DMS 273 (cell line): ENCODE data around the gene PRRC1.
"Not testable (repeated sequence)": the region's sequence is repeated elsewhere in the genome, so short reads cannot be mapped to it uniquely, and the experiment has no call there.

Source experiments
- DNase-seq: peaks from one replicate; lab custom pipeline; 2025; ENCODE audit not compliant: unreplicated experiment; lab: John Stamatoyannopoulos, UW

The PRRC1 gene

GRCh38 chr5:127540553-127540952 lies 23.1 kb downstream of the PRRC1 start:
- DNase-seq, result not testable (repeated sequence)

- not testable (repeated sequence) for DNase-seq
Measured at GRCh38 chr5:127545249-127545648, 27.8 kb downstream of the PRRC1 start.

GRCh38 chr5:127549551-127549950 lies 32.1 kb downstream of the PRRC1 start:
- DNase-seq, result no peak

- no peak for DNase-seq
Measured at GRCh38 chr5:127550652-127551409, 33.4 kb downstream of the PRRC1 start.

GRCh38 chr5:127551410-127552041 lies 34.1 kb downstream of the PRRC1 start:
- no peak for DNase-seq

- DNase-seq, result no peak
Measured at GRCh38 chr5:127555826-127556225, 38.4 kb downstream of the PRRC1 start.

- no peak for DNase-seq
Measured at GRCh38 chr5:127556609-127557334, 39.3 kb downstream of the PRRC1 start.

- no peak for DNase-seq
Measured at GRCh38 chr5:127558273-127558672, 40.8 kb downstream of the PRRC1 start.

- no peak for DNase-seq
Measured at GRCh38 chr5:127561254-127561653, 43.8 kb downstream of the PRRC1 start.

GRCh38 chr5:127562252-127562651 lies 44.8 kb downstream of the PRRC1 start:
- DNase-seq, result peak; percentile 58

- DNase-seq, result no peak
Measured at GRCh38 chr5:127563136-127563535, 45.7 kb downstream of the PRRC1 start.

- peak; percentile 85 for DNase-seq
Measured at GRCh38 chr5:127564002-127564769, 46.7 kb downstream of the PRRC1 start.

- DNase-seq, result no peak
Measured at GRCh38 chr5:127565586-127566270, 48.3 kb downstream of the PRRC1 start.

GRCh38 chr5:127567026-127567768 lies 49.8 kb downstream of the PRRC1 start:
- DNase-seq, result no peak

GRCh38 chr5:127568166-127568565 lies 50.7 kb downstream of the PRRC1 start:
- DNase-seq, result no peak

- not testable (repeated sequence) for DNase-seq
Measured at GRCh38 chr5:127569471-127569870, 52.0 kb downstream of the PRRC1 start.

GRCh38 chr5:127571314-127572131 lies 54.1 kb downstream of the PRRC1 start:
- no peak for DNase-seq

- DNase-seq, result peak; percentile 9
Measured at GRCh38 chr5:127572930-127573329, 55.5 kb downstream of the PRRC1 start.
